Muscle of arm (tissue), 12 donors: ENCODE results near the gene CABP7. TPM values are rescaled to one million over a fixed set of nuclear protein-coding genes. Genes with fewer than 3 reads are reported as not detected.
"Not testable (repeated sequence)": the region's sequence is repeated elsewhere in the genome, so short reads cannot be mapped to it uniquely, and the experiment has no call there.

Experiments
- DNase-seq: peaks from one replicate; pipeline ENCODE4 v3.0.0-alpha.2; 2013
- polyA plus RNA-seq, 12 donors: library from polyadenylated mRNA; unstranded; fragments of 120-200 nt; gene quantifications; one replicate each; pipeline ENCODE4 v1.2.1, GENCODE V29; 2013; ENCODE audit not compliant: insufficient read length in 12 of 12

CABP7 gene
- polyA plus RNA-seq, 12 donors = 0.05 to 0.25 (median 0.09) TPM; not detected in 3

- peak; percentile 54 for DNase-seq
These were observed 25.1 kb downstream of the CABP7 start for GRCh38 chr22:29744902-29745301.

- no peak for DNase-seq
These were observed 28.0 kb downstream of the CABP7 start for GRCh38 chr22:29747832-29748231.

- DNase-seq = no peak
These were observed 28.6 kb downstream of the CABP7 start for GRCh38 chr22:29748248-29748893.

- DNase-seq = no peak
These were observed 30.2 kb downstream of the CABP7 start for GRCh38 chr22:29750029-29750428.

GRCh38 chr22:29750559-29751538 lies 31.0 kb downstream of the CABP7 start:
- no peak for DNase-seq

- no peak for DNase-seq
These were observed 31.9 kb downstream of the CABP7 start for GRCh38 chr22:29751669-29752068.

GRCh38 chr22:29753808-29754657 lies 34.2 kb downstream of the CABP7 start:
- no peak for DNase-seq

- DNase-seq = not testable (repeated sequence)
These were observed 35.0 kb downstream of the CABP7 start for GRCh38 chr22:29754658-29755395.

- no peak for DNase-seq
These were observed 36.1 kb downstream of the CABP7 start for GRCh38 chr22:29755889-29756288.

- no peak for DNase-seq
These were observed 36.5 kb downstream of the CABP7 start for GRCh38 chr22:29756341-29756740.

GRCh38 chr22:29757096-29757495 lies 37.3 kb downstream of the CABP7 start:
- no peak for DNase-seq

- DNase-seq = no peak
These were observed 38.3 kb downstream of the CABP7 start for GRCh38 chr22:29758068-29758622.

- no peak for DNase-seq
These were observed 39.2 kb downstream of the CABP7 start for GRCh38 chr22:29758959-29759358.

- no peak for DNase-seq
These were observed 42.5 kb downstream of the CABP7 start for GRCh38 chr22:29762263-29762662.

GRCh38 chr22:29765905-29766631 lies 46.3 kb downstream of the CABP7 start:
- DNase-seq = no peak

GRCh38 chr22:29766632-29767170 lies 46.9 kb downstream of the CABP7 start, which contains the start of gene ZMAT5:
Gene ZMAT5 (minus strand): TSS chr22:29767007. CDS start chr22:29748544, 18,463 bp downstream.
- peak; percentile 95 for DNase-seq

GRCh38 chr22:29767171-29768051 lies 47.6 kb downstream of the CABP7 start, which contains the start of gene UQCR10:
Gene UQCR10 (plus strand): TSS chr22:29767369. CDS start chr22:29767399, 30 bp downstream.
- DNase-seq = peak; percentile 94

- DNase-seq = no peak
These were observed 48.4 kb downstream of the CABP7 start for GRCh38 chr22:29768052-29768693.
